ENCODE data around the gene SCN4B.

DNA sequence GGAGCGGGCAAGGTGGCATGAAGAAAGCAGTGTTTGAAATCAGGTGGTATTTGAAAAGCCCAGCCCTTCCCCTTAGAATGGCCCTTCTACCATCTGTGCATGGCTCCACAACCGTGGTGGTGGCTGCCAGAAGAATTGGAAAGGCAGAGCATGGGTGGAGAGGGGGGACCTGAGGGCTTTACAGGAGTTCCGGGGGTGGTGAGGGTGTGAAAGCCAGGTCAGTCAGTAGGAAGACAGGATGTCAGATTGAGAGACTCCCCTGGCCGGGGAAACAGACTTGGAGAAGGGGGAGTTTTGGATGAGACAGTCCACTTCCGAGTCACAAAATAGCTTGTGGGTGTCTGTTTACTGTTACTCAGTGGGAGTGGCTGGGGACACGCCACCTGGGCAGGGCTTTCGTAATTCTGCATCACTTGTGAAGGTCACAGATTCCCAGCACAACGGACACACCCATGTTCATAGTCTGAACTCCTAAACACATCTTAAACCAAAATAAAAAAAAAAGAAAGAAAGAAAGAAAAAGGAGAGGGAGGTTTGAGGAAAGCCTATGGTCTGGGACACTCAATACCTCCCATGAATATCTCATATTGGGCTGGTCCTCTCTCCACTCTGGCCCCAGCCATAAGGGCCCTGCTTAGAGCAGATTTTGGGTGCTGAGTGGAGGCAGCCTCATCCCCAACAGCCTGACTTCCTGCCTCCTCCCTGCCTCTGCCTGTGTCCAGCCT lies 41.4 kb downstream of the SCN4B start:
- TF ChIP-seq, protein P1, sequence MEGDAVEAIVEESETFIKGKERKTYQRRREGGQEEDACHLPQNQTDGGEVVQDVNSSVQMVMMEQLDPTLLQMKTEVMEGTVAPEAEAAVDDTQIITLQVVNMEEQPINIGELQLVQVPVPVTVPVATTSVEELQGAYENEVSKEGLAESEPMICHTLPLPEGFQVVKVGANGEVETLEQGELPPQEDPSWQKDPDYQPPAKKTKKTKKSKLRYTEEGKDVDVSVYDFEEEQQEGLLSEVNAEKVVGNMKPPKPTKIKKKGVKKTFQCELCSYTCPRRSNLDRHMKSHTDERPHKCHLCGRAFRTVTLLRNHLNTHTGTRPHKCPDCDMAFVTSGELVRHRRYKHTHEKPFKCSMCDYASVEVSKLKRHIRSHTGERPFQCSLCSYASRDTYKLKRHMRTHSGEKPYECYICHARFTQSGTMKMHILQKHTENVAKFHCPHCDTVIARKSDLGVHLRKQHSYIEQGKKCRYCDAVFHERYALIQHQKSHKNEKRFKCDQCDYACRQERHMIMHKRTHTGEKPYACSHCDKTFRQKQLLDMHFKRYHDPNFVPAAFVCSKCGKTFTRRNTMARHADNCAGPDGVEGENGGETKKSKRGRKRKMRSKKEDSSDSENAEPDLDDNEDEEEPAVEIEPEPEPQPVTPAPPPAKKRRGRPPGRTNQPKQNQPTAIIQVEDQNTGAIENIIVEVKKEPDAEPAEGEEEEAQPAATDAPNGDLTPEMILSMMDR (IDR thresholded peaks at IDR 0.05), result no peak
- TF ChIP-seq EZH2 (IDR thresholded peaks at IDR 0.05) (no peak), EZH2phosphoT487 (IDR thresholded peaks at IDR 0.05) (no peak)

Measured in neural progenitor cell (in vitro differentiated cells).